GM12892 (cell line): ENCODE data around the gene CRISPLD2.
"Not testable (repeated sequence)": the region's sequence is repeated elsewhere in the genome, so short reads cannot be mapped to it uniquely, and the experiment has no call there.

ENCODE experiments used
- DNase-seq: peaks from one replicate; pipeline ENCODE4 v3.0.0; 2011; ENCODE audit not compliant: insufficient read length
- FAIRE-seq: peaks from 2 replicates; lab custom pipeline; 2011; peaks lifted over from hg19 to GRCh38; lab: Jason Lieb, UNC
- POLR2A ChIP-seq: IDR thresholded peaks from 2 replicates; pipeline ENCODE4 v1.6.1; 2011; ENCODE audit warnings: low read depth, low read length, control low read depth
- POLR2AphosphoS5 ChIP-seq: IDR thresholded peaks from 2 replicates; pipeline ENCODE4 v1.6.1; 2011; ENCODE audit warnings: low read depth, low read length, control low read depth
- TAF1 ChIP-seq: IDR thresholded peaks from 2 replicates; pipeline ENCODE4 v1.6.1; 2011; ENCODE audit warnings: low read depth, mild to moderate bottlenecking, control low read depth, low read length, borderline replicate concordance

The CRISPLD2 gene

DNA sequence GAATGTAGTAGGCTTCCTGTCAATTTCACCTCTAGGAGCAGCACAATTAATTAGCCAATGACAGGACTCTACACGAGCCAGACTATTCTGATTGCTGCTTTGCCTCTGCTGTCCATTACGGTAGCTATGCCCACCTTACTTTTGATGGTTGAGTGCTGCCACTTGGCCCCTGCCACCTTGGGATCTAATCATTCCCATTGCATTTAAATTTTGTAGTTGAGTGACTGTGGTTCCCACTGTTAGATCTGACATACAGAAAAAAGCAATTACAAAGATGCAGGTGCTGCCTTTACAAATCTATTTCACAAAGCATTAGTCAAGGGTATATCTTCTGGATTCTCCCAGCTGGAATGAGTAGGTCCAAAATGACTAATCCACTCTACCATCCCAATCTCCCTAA, 39.9 kb downstream of the CRISPLD2 start:
- no peak for FAIRE-seq

DNA sequence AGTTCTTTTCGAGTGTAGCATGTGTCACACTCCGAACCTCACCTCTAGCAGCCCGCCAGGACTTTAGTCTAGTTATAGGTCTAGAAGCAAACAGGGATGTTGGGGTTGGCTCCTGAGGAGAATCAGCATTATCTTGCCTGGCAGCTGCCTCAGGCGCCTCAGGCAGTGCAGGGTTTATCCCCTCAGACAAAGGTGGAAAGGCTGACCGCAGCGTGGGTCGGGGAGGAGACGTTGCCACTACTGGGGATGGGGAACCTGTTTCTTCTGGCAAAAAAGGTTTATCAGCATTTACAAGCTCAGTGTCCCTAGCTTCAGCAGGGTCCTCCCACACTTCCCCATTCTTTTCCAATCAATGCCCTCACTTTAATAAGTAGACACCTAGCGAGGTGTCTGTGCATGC, 40.6 kb downstream of the CRISPLD2 start:
- no peak for FAIRE-seq
- no peak for DNase-seq
- no peak for TF ChIP-seq POLR2AphosphoS5
- no peak for TF ChIP-seq TAF1
- TF ChIP-seq POLR2A, result no peak

More for the DNA sequence above, 39.9 kb downstream of the CRISPLD2 start:
- no peak for TF ChIP-seq POLR2AphosphoS5
- TF ChIP-seq POLR2A, result no peak
- no peak for TF ChIP-seq TAF1
- no peak for DNase-seq

DNA sequence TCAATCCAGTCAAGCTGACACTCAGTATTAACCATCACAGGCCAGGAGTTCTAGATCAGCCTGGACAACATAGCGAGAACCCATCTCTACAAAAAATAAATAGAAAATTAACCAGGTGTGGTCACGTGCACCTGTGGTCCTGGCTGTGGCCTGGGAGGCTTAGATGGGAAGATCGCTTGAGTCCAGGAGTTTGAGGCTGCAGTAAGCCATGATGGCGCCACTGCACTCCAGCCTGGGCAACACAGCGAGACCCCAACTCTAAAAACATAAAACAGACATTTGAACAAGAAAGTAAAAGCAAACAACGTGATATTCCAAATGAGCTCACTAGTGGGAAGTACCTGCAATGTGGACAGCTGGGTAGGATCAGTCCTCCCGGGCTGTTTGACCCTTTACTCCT, 41.9 kb downstream of the CRISPLD2 start:
- FAIRE-seq (no peak), DNase-seq (no peak)

DNA sequence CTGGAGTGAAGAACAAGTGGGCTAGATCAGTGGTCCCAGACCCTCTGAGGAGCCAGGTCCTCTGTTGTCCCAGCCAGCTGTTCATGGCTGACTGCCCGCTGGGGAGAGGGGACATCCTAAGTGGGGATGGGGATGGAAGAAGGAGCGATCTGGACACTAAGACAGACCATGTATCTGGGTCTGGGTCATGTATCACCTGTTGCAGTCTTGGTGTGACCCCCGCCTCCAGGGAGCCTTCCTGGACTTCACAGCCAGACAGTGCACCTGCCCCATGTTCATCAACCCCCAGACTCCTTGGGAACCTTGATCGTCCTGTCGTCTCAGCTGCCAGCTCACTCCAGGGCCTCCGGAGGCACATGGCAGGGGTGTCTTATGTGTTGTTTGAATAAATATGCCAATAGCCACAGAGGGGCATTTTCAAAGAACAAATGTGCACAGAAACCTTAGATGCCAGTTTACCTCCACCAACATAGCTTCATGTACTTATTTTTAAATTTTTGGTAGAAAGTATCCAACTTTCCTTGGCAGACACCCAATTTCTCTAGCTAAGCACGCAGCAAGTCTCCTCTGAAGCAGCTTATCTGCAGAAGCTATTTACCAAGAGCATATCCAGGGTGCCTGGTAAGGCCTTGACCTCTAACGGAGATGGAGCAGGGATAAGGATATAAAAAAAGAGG, 43.2 kb downstream of the CRISPLD2 start:
- FAIRE-seq (no peak), DNase-seq (no peak)
- TF ChIP-seq POLR2A, result no peak
- TF ChIP-seq TAF1, result no peak
- no peak for TF ChIP-seq POLR2AphosphoS5

More for the DNA sequence above, 41.9 kb downstream of the CRISPLD2 start:
- TF ChIP-seq POLR2AphosphoS5 (no peak), TAF1 (no peak), POLR2A (no peak)

DNA sequence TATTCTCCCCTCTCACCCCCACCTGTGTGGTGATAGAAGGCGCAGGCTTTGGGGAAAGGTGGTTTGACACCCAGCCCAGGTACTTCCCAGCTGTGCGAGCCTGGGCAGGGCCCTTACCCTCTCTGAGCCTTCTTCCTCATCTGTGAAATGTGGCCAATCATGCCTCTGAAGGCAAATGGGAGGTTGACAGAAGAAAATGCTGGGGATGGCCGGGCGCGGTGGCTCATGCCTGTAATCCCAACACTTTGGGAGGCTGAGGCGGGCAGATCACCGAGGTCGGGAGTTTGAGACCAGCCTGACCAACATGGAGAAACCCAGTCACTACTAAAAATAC, 43.7 kb downstream of the CRISPLD2 start:
- FAIRE-seq, result no peak
- TF ChIP-seq POLR2A (no peak), TAF1 (no peak), POLR2AphosphoS5 (no peak)
- no peak for DNase-seq

DNA sequence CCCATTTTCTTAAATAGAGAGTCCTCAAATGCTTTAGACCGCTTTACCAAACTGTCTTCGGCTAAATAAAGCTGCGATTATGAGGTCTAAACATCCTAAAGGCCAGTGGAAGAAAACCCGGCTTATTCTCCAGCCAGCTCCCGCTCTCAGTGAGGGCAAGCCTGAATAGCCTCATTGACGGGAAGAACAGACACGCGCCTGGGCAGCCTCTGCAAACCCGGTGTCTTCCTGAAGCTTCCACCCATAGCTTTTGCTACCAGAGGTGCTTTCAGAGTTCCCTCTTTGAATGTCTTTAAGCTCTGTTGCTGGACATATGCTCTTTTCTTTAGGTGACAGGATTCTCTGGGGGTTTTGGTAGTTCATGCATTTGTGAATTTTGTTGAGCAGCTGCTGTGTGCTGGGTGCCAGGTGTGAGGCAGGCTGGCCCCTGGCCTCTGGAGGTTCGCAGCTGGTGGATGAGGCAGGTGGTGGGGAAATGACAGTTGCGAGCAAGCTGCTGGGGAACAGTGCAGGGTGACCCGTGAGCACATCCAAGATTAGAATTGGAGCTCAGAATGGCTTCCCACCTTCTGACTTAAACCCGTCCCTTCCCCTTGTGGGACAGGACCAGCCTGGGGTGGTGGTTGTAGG, 44.7 kb downstream of the CRISPLD2 start:
- TF ChIP-seq POLR2A (no peak), POLR2AphosphoS5 (no peak), TAF1 (no peak)
- FAIRE-seq (no peak), DNase-seq (no peak)

DNA sequence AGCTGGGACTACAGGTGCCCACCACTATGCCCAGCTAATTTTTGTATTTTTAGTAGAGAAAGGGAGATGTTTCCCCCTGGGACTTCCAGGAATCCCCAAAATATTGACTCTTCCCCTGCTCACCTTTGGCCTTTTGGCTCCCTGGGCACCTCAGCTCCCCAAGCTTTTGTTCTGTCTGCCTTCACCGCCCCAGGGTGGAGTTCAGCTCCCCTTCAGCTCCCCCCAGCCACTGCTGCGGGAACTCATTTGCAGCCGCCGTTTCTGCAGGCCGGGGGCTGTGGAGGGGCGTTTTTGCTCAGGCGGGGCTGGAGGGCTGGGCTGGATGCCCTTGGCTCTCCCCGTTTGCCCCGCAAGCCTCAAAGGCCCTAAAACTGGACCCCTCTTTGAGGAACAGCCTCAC, 47.9 kb downstream of the CRISPLD2 start:
- TF ChIP-seq POLR2AphosphoS5 (no peak), TAF1 (no peak)
- no peak for DNase-seq
- FAIRE-seq, result no peak

DNA sequence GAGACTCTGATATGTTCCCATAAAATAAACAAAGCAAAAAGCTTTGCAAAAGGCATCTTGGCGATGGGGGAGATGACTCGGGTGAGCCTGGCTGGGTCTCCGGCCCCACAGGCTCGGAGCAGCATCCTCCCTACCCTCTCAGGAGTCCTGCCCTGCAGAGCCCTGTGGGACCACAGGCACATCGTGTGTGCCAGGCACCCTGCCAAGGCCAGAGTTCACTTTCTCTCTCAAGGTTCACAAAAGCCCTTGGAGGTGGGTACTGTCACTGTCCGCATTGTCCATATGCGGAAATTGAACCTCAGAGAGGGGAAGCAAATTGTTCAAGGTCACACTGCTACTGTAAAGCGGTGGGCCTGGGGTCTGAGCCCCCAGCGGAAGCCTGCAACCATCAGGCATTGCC, 48.5 kb downstream of the CRISPLD2 start:
- FAIRE-seq (no peak), DNase-seq (no peak)
- TF ChIP-seq POLR2A (no peak), POLR2AphosphoS5 (no peak), TAF1 (no peak)

DNA sequence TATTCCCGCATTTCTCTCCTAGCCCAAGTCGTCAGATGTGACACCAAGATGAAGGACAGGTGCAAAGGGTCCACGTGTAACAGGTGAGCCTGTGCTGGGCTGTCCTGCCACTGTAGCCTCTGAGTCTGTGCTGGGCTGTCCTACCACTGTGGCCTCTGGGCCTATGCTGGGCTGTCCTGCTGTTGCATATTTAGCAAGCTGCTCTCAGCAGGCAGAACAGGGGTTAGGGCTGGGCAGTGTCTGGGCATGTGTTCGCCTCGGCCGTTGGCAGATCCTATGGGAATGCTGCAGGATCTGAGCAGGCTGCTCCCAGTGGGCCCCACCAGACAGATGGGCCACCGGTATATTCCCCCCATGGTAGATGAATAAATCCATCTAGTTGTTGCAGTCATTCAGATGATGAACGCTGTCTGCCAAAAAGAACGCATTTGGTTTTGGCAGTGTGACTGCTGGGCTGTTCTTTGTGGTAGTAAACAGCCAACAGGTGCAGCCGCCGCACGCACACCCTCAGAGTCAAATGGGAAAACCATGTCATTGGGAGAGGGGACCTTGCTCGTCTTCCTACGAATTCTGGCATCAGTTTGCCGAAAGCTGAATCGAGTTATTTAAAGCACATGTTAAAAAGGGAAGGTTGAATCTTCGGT, 49.2 kb downstream of the CRISPLD2 start:
- DNase-seq, result no peak
- TF ChIP-seq TAF1 (no peak), POLR2AphosphoS5 (no peak), POLR2A (no peak)

DNA sequence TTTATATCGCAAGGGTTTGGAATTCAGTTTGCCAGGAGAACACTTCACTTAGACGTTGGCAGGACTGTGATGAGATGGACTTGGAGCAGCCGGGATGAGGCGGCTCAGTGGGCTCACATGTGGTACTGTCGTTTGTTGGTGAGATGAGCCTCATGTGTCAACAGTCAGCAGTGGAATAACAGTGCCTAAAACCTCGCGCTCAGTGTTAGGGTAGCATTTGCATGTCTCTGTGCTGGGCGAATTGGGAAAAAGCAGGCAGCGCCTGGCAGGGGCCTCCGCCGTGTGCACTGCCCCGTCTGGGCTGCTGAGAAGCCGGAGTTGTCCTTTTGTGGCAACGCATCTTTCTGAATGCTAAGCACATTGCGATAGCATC, 49.7 kb downstream of the CRISPLD2 start:
- no peak for DNase-seq
- FAIRE-seq, result no peak
- no peak for TF ChIP-seq POLR2A

More for the DNA sequence above, 49.2 kb downstream of the CRISPLD2 start:
- FAIRE-seq, result no peak

DNA sequence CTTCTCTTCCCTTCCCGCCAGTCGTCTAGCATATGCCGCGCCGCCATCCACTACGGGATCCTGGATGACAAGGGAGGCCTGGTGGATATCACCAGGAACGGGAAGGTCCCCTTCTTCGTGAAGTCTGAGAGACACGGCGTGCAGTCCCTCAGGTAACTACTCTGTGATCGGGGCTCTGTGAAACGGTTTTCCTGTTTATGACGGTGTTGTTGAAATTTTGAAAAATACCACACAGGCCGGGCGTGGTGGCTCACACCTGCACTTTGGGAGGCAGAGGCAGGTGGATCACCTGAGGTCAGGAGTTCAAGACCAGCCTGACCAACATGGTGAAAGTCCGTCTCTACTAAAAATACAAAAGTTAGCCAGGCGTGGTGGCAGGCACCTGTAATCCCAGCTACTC, 53.2 kb downstream of the CRISPLD2 start:
- not testable (repeated sequence) for FAIRE-seq, DNase-seq

DNA sequence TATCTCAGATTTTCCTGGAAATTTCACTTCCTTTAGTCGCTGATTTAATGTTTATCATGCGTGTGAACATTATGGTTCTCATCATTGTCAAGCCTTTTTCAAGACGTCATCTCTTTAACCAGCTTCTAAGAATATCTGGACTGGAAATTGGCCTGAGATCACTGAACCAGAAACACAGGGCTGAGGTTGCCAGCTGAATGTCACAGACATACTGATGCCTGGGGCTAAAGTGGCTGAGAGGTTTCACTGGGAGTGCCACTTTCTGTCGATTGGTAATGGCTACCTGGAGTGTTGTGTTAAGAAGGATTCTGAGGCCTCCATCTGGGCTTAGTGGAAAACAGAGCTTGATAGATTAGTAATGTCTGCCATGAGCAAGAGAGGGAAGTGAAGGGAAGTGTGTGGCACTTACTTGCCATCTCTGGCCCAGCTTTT, 54.2 kb downstream of the CRISPLD2 start:
- TF ChIP-seq POLR2A (no peak), POLR2AphosphoS5 (no peak), TAF1 (no peak)
- no peak for FAIRE-seq
- DNase-seq, result no peak

DNA sequence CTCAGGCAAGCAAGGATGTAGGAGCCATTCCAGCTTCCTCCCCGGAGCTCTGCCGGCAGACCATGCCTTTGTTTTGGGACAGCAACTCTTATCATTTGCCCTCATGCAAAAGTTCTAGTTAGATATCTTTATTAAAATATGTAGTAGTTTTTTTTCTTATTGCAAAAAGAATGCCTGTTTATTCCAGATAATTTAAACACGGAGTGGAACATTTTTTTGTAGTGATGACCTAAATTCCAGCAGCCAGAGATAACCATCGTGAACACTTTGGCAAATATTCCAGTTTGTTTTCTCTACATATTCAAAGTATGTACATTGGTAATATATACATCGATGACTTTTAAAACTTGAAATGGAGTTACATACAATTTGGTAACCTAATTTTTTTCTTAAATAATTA, 54.8 kb downstream of the CRISPLD2 start:
- TF ChIP-seq TAF1, result no peak
- TF ChIP-seq POLR2AphosphoS5, result no peak
- no peak for TF ChIP-seq POLR2A
- FAIRE-seq (no peak), DNase-seq (no peak)
